Measurements from ENCODE around the gene KCND1. TPM values are rescaled to one million over a fixed set of nuclear protein-coding genes. Genes with fewer than 3 reads are reported as not detected.

Gene KCND1
- total RNA-seq, result 0.11 and 0.39 TPM in 2 replicates

DNA sequence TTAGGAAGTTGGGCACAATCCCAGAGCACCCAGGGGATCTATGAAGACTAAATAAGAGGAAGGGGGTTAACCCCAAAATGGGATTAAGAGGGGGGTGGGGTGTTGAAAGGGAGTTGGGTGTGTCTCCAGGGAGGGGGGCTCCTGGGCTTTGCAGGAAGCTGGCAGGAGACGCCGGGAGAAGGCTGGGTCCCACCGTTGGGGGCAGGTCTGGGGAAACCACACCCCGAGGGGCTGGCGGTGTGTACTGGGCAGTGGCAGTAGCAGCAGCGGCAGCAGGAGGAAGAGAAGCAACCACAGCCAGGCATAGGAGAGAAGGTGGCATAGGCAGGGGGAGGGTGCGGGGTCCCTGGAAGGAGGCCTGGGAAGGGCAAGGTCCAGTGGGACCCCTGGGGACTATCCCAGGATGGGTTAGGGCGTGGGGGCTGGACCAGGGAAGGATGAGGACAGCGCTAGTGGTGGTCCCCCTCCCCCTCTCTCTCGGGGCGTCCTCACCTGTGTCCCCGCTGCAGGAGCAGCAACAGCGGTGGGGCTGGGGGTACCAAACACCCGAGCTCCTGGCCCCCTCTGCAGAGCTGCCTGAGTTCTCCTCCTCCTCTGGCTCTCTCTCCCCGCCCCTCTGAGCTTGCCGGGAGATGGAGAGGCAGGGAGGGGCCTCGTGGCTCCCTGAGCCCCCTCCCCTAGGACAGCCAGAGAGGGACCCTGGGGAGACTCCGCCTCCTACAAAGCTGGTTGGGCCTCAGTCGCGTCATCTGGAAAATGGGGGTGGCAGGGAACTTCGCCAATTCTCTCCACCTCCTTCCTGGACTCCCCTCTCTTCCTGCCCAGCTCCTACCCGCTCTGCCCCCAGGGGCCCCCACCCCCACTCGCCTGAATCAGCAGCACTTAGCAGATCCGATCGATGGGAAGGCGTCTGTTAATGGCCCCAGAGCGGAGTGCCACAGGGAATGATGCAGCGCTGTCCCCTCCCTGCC is at the start of gene KCND1:
Gene KCND1 (minus strand): TSS at position 596 of the 971 bp plus-strand sequence. CDS start 1,573 bp downstream, outside the sequence.

GRCh38 chrX:49002091-49002935 is 30.7 kb upstream of the KCND1 start, which contains the start of gene GRIPAP1:
GRIPAP1 (minus strand) TSS chrX:49002264; CDS start chrX:49002229, 35 bp downstream.

DNA sequence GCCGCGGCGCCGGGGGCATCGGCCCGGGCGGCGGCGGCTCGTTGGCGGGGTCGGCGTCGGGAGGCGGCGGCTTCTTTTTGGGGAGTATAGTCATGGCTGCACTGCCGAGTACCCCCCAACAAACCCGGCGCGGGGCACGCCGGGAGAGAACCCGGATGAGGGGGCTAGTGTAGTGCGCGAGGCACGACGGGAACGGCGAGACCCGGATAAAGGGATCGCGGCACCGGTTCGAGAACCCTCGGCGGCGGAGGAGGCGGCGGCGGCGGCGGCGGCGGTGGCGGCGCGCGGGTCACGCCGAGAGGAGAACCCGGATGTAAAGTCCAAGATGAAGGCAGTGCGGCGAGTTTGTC is 14.2 kb downstream of the KCND1 start, which contains the start of gene OTUD5:
Gene OTUD5 (minus strand): TSS at position 131 of the 350 bp plus-strand sequence. CDS start 37 bp downstream, at position 94.

GRCh38 chrX:48918643-48919340 is 52.9 kb downstream of the KCND1 start, which contains the start of gene PIM2:
PIM2 (minus strand) TSS chrX:48919024; CDS start chrX:48918834, 190 bp downstream.

DNA sequence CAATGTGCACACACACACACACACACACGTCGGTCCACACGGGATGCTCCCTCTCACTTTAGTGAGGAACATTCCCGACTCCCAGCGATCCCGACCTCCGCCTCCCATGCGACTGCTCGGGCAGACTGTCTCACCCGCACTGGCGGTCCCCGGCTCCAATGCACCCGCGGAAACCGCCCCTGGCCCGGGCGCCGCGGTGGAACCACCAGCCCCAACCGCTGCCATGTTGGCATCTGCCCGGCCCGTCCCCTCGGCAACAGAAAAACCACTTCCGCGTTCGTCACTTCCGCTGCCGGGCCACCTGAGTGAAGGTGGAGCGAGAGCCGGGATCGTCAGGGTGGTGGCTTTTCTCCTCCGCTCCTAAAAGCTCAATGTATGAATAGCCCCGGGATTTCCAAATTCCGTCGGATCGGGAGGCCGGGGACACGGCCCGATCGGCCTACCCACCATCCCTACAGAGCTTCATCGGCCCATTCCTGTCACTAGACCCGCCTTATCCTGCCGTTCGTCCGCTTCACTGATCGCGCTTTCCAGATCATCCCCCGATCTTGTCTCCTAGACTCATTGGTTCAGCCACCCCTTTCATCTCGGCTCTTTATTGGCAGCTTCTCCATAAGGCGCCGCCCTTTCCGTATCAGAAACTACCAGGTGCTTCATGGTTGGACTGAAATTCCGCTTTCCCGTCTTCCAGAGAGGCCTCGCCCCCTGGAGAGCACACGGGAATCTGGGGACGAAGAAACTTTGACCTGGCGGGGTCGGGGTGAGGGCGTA is 60.0 kb downstream of the KCND1 start, which contains the start of gene SLC35A2:
Gene SLC35A2 (minus strand): TSS at position 235 of the 771 bp plus-strand sequence. CDS start 10 bp downstream, at position 225.

Small RNAs within 50 kb of the gene (small RNA-seq; reads per million reads assigned to genes)
- gene RNU6-722P, result not detected

Other genes starting within 250 kb of the KCND1 start
- not detected in 2 replicates for gene GLOD5, start 210.1 kb downstream of the KCND1 start, total RNA-seq
- not detected in 2 replicates for gene GATA1, start 185.3 kb downstream of the KCND1 start, total RNA-seq
- 75.8 and 79.6 TPM in 2 replicates for gene HDAC6, start 169.8 kb downstream of the KCND1 start, total RNA-seq
- not detected in 2 replicates for gene ERAS, start 145.3 kb downstream of the KCND1 start, total RNA-seq
- 13.1 and 27.1 TPM in 2 replicates for gene PCSK1N, start 136.2 kb downstream of the KCND1 start, total RNA-seq
- gene TIMM17B, start 74.1 kb downstream of the KCND1 start, total RNA-seq, result 58.8 and 60.9 TPM in 2 replicates
- gene PQBP1, start 73.9 kb downstream of the KCND1 start, total RNA-seq, result 47.9 and 62.4 TPM in 2 replicates
- 20.8 and 35.4 TPM in 2 replicates for gene SLC35A2, start 60.2 kb downstream of the KCND1 start, total RNA-seq
- 5.9 and 8.5 TPM in 2 replicates for gene PIM2, start 52.8 kb downstream of the KCND1 start, total RNA-seq
- gene OTUD5, start 14.2 kb downstream of the KCND1 start, total RNA-seq, result 34.5 and 40.6 TPM in 2 replicates
- 13.3 and 15.3 TPM in 2 replicates for gene GRIPAP1, start 30.4 kb upstream of the KCND1 start, total RNA-seq
- gene TFE3, start 71.5 kb upstream of the KCND1 start, total RNA-seq, result 55.4 and 62.0 TPM in 2 replicates
- gene CCDC120, start 87.2 kb upstream of the KCND1 start, total RNA-seq, result 8.2 and 9.3 TPM in 2 replicates
- 19.0 and 19.2 TPM in 2 replicates for gene PRAF2, start 102.2 kb upstream of the KCND1 start, total RNA-seq
- 56.1 and 61.8 TPM in 2 replicates for gene WDR45, start 108.0 kb upstream of the KCND1 start, total RNA-seq
- 13.3 and 13.9 TPM in 2 replicates for gene GPKOW, start 151.9 kb upstream of the KCND1 start, total RNA-seq
- 16.3 and 21.6 TPM in 2 replicates for gene MAGIX, start 190.9 kb upstream of the KCND1 start, total RNA-seq
- 35.3 and 60.5 TPM in 2 replicates for gene PLP2, start 200.1 kb upstream of the KCND1 start, total RNA-seq
- 11.4 and 14.3 TPM in 2 replicates for gene PRICKLE3, start 214.5 kb upstream of the KCND1 start, total RNA-seq
- gene SYP, start 228.3 kb upstream of the KCND1 start, total RNA-seq, result under 0.01 TPM in 1 of 2 replicates, not detected in the other

All from placental epithelial cell (primary cell).